Spleen (tissue), 11 donors: ENCODE data around the gene ROGDI. TPM values are rescaled to one million over a fixed set of nuclear protein-coding genes. Genes with fewer than 3 reads are reported as not detected.

Source experiments
- DNase-seq: peaks from one replicate; pipeline ENCODE4 v3.0.0-alpha.2; 2020
- H3K27ac ChIP-seq, 8 donors: fragments of 200-600 bp; sonication (generic) in 7 of 8; 1 replicate in 4 of 8; 2 replicates in 4 of 8; pipeline versions ENCODE4 v1.5.0 to v1.8.0; 2016 to 2021; ENCODE audit warnings: inconsistent platforms in 4 of 8, mild to moderate bottlenecking in 4 of 8, moderate library complexity in 1 of 8
- H3K27me3 ChIP-seq, 7 donors: fragments of 200-600 bp; sonication (generic) in 6 of 7; replicated peaks in 1 of 7; 1 replicate in 4 of 7; 2 replicates in 3 of 7; pipeline versions ENCODE4 v1.5.0 to v1.8.0; 2016 to 2021; ENCODE audit warnings: inconsistent platforms in 3 of 7, mild to moderate bottlenecking in 1 of 7
- H3K36me3 ChIP-seq, 6 donors: fragments of 200-600 bp; sonication (generic) in 5 of 6; 1 replicate in 4 of 6; 2 replicates in 2 of 6; pipeline versions ENCODE4 v1.5.0 to v1.8.0; 2016 to 2021; ENCODE audit warnings: inconsistent platforms in 2 of 6
- H3K4me1 ChIP-seq, 6 donors: fragments of 200-600 bp; sonication (generic) in 5 of 6; 1 replicate in 3 of 6; 2 replicates in 3 of 6; pipeline versions ENCODE4 v1.5.0 to v1.8.0; 2016 to 2021; ENCODE audit warnings: inconsistent platforms in 3 of 6
- H3K4me3 ChIP-seq, 8 donors: fragments of 200-600 bp; sonication (generic) in 7 of 8; 1 replicate in 4 of 8; 2 replicates in 4 of 8; pipeline versions ENCODE4 v1.5.0 to v1.8.0; 2016 to 2021; ENCODE audit warnings: inconsistent platforms in 4 of 8, mild to moderate bottlenecking in 4 of 8, moderate library complexity in 2 of 8
- H3K9me3 ChIP-seq, 8 donors: fragments of 200-600 bp; sonication (generic) in 7 of 8; 1 replicate in 4 of 8; 2 replicates in 4 of 8; pipeline versions ENCODE4 v1.5.0 to v1.8.0; 2016 to 2021; ENCODE audit warnings: inconsistent platforms in 4 of 8
- CTCF ChIP-seq, 11 experiments: fragments of 200-600 bp in 7 of 11; fragments of 450-650 bp in 4 of 11; sonication (generic) in 4 of 11; IDR thresholded peaks in 8 of 11; conservative IDR thresholded peaks in 3 of 11; 1 replicate in 7 of 11; 2 replicates in 4 of 11; pipeline versions ENCODE4 v1.4.0 to v1.8.0; 2016 to 2021; ENCODE audit warnings: antibody characterized with exemption in 11 of 11, inconsistent platforms in 4 of 11, mild to moderate bottlenecking in 1 of 11
- POLR2A ChIP-seq, 3 donors: fragments of 450-650 bp; IDR thresholded peaks; one replicate each; pipeline ENCODE4 v1.5.1; 2017; ENCODE audit warnings: antibody characterized with exemption in 3 of 3, mild to moderate bottlenecking in 1 of 3
- POLR2AphosphoS5 ChIP-seq, 3 donors: sonication (generic); formaldehyde crosslinking; IDR thresholded peaks; one replicate each; pipeline ENCODE4 v1.5.1; 2017; ENCODE audit warnings: antibody characterized with exemption in 3 of 3
- WGBS, 5 donors: extraction: QIAGEN DNeasy Blood & Tissue Kit in 3 of 5; methylation state at CpG; one replicate each; pipeline versions ENCODE4 v1.1.5 to v1.1.7; 2013 to 2018; 5-methylcytosine and 5-hydroxymethylcytosine counted together
- intact Hi-C: fragments of 100-400 bp; cut with DNase I; formaldehyde crosslinking; loops from one replicate; pipeline ENCODE4 v1.15.0; 2023; ENCODE audit warnings: low total_unique reads
- polyA plus RNA-seq, 3 donors: library from polyadenylated mRNA; stranded (reverse); fragments of 200-250 nt; gene quantifications; one replicate each; pipeline ENCODE4 v1.2.1, GENCODE V29; 2013
- total RNA-seq, 7 donors: library from RNA; depleted of rRNA in 3 of 7; stranded (reverse); fragments of >200 nt in 3 of 7; fragmentation: NEBNext Ultra II Directional in 4 of 7; extraction: Animal tissue kit (Norgen Biotek cat#: 25700) in 4 of 7; gene quantifications; one replicate each; pipeline versions ENCODE4 v1.1.0 to v1.2.1, GENCODE V29; 2016 to 2021
- donor health status: healthy with polysubstance abuse.
- donor health status: DM: no; HTN: no; CAD: no; lungs with moderate emphysema.
- donor health status: DM: no; HTN: no; CAD: no.
- donor health status: Bipolar disorder and iron deficiency.
- donor health status: healthy.
- donor health status: DM: no; HTN: no; CAD: no.
- donor health status: DM: yes; HTN: yes; CAD: no.

ROGDI gene
- total and polyA plus RNA-seq, 10 donors = 24.6 to 47.5 (median 31.9) TPM

DNA sequence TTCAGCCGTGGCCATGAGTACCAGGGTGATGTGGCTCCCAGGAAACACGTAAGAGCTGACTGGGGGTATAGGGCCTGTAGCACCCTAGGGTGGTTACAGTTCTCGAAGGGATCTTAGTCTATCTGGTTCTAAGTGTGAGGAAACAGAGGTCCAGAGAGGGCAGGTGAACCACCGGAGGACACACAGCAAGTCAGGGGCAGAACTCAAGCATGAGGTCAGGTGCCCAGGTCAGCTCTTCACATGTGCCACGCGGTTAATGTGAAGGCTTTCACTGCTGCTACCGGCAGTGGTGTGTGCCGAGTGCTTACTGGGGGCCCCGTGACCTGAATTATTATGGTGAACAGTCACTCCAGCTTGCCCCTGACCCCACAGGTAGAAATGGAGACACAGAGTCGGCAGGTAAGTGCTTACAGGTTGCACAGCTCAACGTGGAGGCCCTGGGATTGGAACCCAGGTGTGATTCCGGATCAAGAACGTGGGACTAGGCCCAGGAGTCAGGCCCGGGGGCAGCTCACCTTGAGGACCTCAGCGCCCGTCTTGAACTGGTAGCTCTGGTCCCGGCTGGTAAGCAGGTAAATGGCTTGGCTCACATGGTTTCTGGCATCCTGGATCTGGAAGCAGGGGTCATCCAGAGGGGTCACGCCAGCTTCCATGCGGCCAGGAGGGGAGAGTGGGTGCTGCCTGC is 3.1 kb downstream of the ROGDI start:
- Histone ChIP-seq H3K27me3 (no peaks in the 10 kb centered on the region), H3K9me3 (no peaks in the 10 kb centered on the region), H3K36me3 (peaks cover 0 to 61% (median 19%) of the 10 kb centered on the region in 6 donors), H3K4me3 (no peak overlapping the region), H3K4me1 (peaks cover 19 to 39% (median 33%) of the 10 kb centered on the region in 6 donors), H3K27ac (peak overlapping the region in 2 of 8 donors; percentile 91 to 92)
- no peak for DNase-seq
- 88 to 97% (median 93%) methylated on average over 18 to 19 of the region's 19 CpGs for WGBS, 5 donors
- intact Hi-C loops = no loop called here
- TF ChIP-seq POLR2AphosphoS5 (IDR thresholded peaks at IDR 0.05) (no peak), CTCF (IDR thresholded peaks at IDR 0.05 in 8 of 11, conservative IDR thresholded peaks at IDR 0.05 in 3 of 11) (no peak), POLR2A (IDR thresholded peaks at IDR 0.05) (no peak)

GRCh38 chr16:4798456-4798855 is 4.0 kb downstream of the ROGDI start:
- DNase-seq = no peak
- Histone ChIP-seq H3K9me3 (no peaks in the 10 kb centered on the region), H3K4me1 (peaks cover 19 to 31% (median 29%) of the 10 kb centered on the region in 6 donors), H3K27me3 (no peaks in the 10 kb centered on the region), H3K4me3 (no peak overlapping the region), H3K36me3 (peaks cover 0 to 56% (median 16%) of the 10 kb centered on the region in 6 donors), H3K27ac (no peak overlapping the region)
- 89 to 96% (median 95%) methylated on average over 3 to 16 of the region's 16 CpGs for whole genome bisulfite sequencing, 5 donors
- no peak for TF ChIP-seq CTCF (IDR thresholded peaks at IDR 0.05 in 8 of 11, conservative IDR thresholded peaks at IDR 0.05 in 3 of 11)
- no peak for TF ChIP-seq POLR2AphosphoS5 (IDR thresholded peaks at IDR 0.05)
- TF ChIP-seq POLR2A (IDR thresholded peaks at IDR 0.05) = no peak
- intact Hi-C loops = no loop called here

GRCh38 chr16:4797805-4798252 is 4.6 kb downstream of the ROGDI start:
- Histone ChIP-seq H3K9me3 (no peaks in the 10 kb centered on the region), H3K36me3 (peaks cover 0 to 56% (median 16%) of the 10 kb centered on the region in 6 donors), H3K4me1 (peaks cover 15 to 25% (median 23%) of the 10 kb centered on the region in 6 donors), H3K27ac (no peak overlapping the region), H3K4me3 (no peak overlapping the region), H3K27me3 (no peaks in the 10 kb centered on the region)
- WGBS, 5 donors = 92 to 99% (median 94%) methylated on average over 16 to 22 of the region's 22 CpGs
- intact Hi-C loops = no loop called here
- TF ChIP-seq CTCF (IDR thresholded peaks at IDR 0.05 in 8 of 11, conservative IDR thresholded peaks at IDR 0.05 in 3 of 11) (no peak), POLR2AphosphoS5 (IDR thresholded peaks at IDR 0.05) (peak in 1 of 3 donors; percentile 15)
- no peak for DNase-seq

- Histone ChIP-seq H3K27ac (no peak overlapping the region), H3K9me3 (no peaks in the 10 kb centered on the region), H3K4me3 (no peak overlapping the region), H3K27me3 (no peaks in the 10 kb centered on the region), H3K36me3 (peaks cover 0 to 56% (median 16%) of the 10 kb centered on the region in 6 donors), H3K4me1 (peaks cover 15 to 24% (median 23%) of the 10 kb centered on the region in 6 donors)
- 80 to 90% (median 87%) methylated on average over 13 to 21 of the region's 21 CpGs for WGBS, 5 donors
- intact Hi-C loops = no loop called here
- DNase-seq = no peak
- TF ChIP-seq CTCF (IDR thresholded peaks at IDR 0.05 in 8 of 11, conservative IDR thresholded peaks at IDR 0.05 in 3 of 11) (no peak), POLR2AphosphoS5 (IDR thresholded peaks at IDR 0.05) (no peak), POLR2A (IDR thresholded peaks at IDR 0.05) (no peak)
These were observed 5.2 kb downstream of the ROGDI start for GRCh38 chr16:4796982-4797804.
